ENCODE results near the gene STAU1. TPM values are rescaled to one million over a fixed set of nuclear protein-coding genes. Genes with fewer than 3 reads are reported as not detected.

The STAU1 gene
- total and polyA plus RNA-seq, 2 of the 13 experiments (the other 11 are each of a cell fraction or from before 2014, with no cell fraction given): 119 to 133 TPM

DNA sequence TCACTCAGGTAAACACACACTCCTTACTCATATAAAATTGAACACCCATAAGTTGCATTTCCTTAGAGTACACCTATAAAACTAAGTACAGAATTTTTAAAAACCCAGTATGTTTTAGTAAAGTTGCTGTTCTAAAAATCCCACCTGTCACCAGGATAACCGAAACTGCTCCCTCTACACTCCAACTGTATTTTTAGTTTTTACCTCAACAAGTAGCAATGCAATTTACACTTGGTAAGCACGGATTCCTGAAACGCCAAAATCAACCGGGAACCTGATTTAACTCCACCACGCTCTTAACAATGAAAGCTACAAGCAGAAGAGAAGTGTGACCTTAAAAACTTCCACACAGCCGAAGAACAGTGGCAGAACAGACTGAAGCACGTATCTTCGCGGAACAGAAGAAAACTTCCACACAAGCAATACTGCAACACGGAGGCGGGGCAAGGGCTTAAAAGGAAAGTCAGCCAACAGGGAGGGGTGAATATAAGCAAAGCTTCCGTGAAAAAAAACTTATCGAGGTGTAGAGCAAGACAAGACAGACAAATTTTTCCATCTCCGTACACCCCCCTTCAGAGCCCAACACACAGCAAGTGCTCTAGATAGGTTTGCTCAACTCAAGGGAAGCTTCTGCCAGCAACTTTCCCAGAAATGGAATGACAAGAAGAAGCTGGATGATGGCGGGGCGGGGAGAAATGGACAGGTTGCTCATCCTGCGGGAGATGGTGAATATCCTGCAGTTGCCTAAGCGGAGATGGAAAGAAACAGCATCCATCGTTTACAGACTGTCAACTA is 1.4 kb downstream of the STAU1 start (continued):
- TF ChIP-seq, protein P1, sequence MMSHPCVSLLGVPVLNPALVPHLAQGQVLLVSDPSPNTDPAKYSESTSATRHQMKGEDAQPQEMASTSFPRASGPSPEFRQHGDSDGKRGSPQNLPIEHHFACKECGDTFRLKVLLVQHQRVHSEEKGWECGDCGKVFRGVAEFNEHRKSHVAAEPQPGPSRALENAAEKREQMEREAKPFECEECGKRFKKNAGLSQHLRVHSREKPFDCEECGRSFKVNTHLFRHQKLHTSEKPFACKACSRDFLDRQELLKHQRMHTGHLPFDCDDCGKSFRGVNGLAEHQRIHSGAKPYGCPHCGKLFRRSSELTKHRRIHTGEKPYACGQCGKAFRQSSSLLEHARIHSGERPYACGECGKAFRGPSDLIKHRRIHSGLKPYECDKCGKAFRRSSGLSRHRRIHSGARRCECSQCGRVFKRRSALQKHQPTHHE (CRISPR knock-in tag; IDR thresholded peaks at IDR 0.05; ENCODE audit: borderline replicate concordance): no peak
- TF ChIP-seq, protein P2, sequence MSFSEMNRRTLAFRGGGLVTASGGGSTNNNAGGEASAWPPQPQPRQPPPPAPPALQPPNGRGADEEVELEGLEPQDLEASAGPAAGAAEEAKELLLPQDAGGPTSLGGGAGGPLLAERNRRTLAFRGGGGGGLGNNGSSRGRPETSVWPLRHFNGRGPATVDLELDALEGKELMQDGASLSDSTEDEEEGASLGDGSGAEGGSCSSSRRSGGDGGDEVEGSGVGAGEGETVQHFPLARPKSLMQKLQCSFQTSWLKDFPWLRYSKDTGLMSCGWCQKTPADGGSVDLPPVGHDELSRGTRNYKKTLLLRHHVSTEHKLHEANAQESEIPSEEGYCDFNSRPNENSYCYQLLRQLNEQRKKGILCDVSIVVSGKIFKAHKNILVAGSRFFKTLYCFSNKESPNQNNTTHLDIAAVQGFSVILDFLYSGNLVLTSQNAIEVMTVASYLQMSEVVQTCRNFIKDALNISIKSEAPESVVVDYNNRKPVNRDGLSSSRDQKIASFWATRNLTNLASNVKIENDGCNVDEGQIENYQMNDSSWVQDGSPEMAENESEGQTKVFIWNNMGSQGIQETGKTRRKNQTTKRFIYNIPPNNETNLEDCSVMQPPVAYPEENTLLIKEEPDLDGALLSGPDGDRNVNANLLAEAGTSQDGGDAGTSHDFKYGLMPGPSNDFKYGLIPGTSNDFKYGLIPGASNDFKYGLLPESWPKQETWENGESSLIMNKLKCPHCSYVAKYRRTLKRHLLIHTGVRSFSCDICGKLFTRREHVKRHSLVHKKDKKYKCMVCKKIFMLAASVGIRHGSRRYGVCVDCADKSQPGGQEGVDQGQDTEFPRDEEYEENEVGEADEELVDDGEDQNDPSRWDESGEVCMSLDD (CRISPR knock-in tag; IDR thresholded peaks at IDR 0.05; ENCODE audit: borderline replicate concordance): no peak
- TF ChIP-seq, protein P3, sequence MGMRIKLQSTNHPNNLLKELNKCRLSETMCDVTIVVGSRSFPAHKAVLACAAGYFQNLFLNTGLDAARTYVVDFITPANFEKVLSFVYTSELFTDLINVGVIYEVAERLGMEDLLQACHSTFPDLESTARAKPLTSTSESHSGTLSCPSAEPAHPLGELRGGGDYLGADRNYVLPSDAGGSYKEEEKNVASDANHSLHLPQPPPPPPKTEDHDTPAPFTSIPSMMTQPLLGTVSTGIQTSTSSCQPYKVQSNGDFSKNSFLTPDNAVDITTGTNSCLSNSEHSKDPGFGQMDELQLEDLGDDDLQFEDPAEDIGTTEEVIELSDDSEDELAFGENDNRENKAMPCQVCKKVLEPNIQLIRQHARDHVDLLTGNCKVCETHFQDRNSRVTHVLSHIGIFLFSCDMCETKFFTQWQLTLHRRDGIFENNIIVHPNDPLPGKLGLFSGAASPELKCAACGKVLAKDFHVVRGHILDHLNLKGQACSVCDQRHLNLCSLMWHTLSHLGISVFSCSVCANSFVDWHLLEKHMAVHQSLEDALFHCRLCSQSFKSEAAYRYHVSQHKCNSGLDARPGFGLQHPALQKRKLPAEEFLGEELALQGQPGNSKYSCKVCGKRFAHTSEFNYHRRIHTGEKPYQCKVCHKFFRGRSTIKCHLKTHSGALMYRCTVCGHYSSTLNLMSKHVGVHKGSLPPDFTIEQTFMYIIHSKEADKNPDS (CRISPR knock-in tag; IDR thresholded peaks at IDR 0.05): no peak
- TF ChIP-seq, protein P4, sequence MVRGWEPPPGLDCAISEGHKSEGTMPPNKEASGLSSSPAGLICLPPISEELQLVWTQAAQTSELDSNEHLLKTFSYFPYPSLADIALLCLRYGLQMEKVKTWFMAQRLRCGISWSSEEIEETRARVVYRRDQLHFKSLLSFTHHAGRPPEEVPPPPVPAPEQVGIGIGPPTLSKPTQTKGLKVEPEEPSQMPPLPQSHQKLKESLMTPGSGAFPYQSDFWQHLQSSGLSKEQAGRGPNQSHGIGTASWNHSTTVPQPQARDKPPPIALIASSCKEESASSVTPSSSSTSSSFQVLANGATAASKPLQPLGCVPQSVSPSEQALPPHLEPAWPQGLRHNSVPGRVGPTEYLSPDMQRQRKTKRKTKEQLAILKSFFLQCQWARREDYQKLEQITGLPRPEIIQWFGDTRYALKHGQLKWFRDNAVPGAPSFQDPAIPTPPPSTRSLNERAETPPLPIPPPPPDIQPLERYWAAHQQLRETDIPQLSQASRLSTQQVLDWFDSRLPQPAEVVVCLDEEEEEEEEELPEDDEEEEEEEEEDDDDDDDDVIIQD (CRISPR knock-in tag; IDR thresholded peaks at IDR 0.05; ENCODE audit: low read depth): 0 out of 2 replicates have a peak, but pooled peaks have one; percentile 36
- TF ChIP-seq, protein P5, sequence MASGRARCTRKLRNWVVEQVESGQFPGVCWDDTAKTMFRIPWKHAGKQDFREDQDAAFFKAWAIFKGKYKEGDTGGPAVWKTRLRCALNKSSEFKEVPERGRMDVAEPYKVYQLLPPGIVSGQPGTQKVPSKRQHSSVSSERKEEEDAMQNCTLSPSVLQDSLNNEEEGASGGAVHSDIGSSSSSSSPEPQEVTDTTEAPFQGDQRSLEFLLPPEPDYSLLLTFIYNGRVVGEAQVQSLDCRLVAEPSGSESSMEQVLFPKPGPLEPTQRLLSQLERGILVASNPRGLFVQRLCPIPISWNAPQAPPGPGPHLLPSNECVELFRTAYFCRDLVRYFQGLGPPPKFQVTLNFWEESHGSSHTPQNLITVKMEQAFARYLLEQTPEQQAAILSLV (CRISPR knock-in tag; IDR thresholded peaks at IDR 0.05; ENCODE audit: borderline replicate concordance): no peak
- no peak for TF ChIP-seq ZNF891 (CRISPR knock-in tag; IDR thresholded peaks at IDR 0.05)
- TF ChIP-seq SMYD3 (CRISPR knock-in tag; IDR thresholded peaks at IDR 0.05): no peak; the same call in 1 of the 2 replicates
- TF ChIP-seq ZNF589 (CRISPR knock-in tag; conservative IDR thresholded peaks at IDR 0.05): no peak
- TF ChIP-seq PHB2 (IDR thresholded peaks at IDR 0.05; ENCODE audit: partially characterized antibody): no peak
- TF ChIP-seq, protein P6, sequence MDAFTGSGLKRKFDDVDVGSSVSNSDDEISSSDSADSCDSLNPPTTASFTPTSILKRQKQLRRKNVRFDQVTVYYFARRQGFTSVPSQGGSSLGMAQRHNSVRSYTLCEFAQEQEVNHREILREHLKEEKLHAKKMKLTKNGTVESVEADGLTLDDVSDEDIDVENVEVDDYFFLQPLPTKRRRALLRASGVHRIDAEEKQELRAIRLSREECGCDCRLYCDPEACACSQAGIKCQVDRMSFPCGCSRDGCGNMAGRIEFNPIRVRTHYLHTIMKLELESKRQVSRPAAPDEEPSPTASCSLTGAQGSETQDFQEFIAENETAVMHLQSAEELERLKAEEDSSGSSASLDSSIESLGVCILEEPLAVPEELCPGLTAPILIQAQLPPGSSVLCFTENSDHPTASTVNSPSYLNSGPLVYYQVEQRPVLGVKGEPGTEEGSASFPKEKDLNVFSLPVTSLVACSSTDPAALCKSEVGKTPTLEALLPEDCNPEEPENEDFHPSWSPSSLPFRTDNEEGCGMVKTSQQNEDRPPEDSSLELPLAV (CRISPR knock-in tag; conservative IDR thresholded peaks at IDR 0.05; ENCODE audit: low read depth): no peak
- TF ChIP-seq, protein P7, sequence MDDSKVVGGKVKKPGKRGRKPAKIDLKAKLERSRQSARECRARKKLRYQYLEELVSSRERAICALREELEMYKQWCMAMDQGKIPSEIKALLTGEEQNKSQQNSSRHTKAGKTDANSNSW (CRISPR knock-in tag; IDR thresholded peaks at IDR 0.05; ENCODE audit: borderline replicate concordance): no peak
- no peak for TF ChIP-seq ZFP36 (IDR thresholded peaks at IDR 0.05; ENCODE audit: borderline replicate concordance, low read depth, low read length, partially characterized antibody)
- TF ChIP-seq ZNF234 (CRISPR knock-in tag; conservative IDR thresholded peaks at IDR 0.05): no peak
- no peak for TF ChIP-seq NBN (conservative IDR thresholded peaks at IDR 0.05)
- peak; percentile 53; the same call in 1 of the 2 replicates for TF ChIP-seq ELF3 (CRISPR knock-in tag; IDR thresholded peaks at IDR 0.05)
- no peak for TF ChIP-seq RFX3 (CRISPR knock-in tag; IDR thresholded peaks at IDR 0.05)
- no peak for TF ChIP-seq ARNT2 (CRISPR knock-in tag; IDR thresholded peaks at IDR 0.05; ENCODE audit: low read depth)
- TF ChIP-seq NRL (CRISPR knock-in tag; IDR thresholded peaks at IDR 0.05; ENCODE audit: borderline replicate concordance): no peak
